ENCODE results near the gene C9orf78. TPM values are rescaled to one million over a fixed set of nuclear protein-coding genes. Genes with fewer than 3 reads are reported as not detected.

Gene C9orf78
- total RNA-seq, 4 donors from 2014 or later = 32.7 to 71.9 (median 43.7) TPM

GRCh38 chr9:129852579-129852978 is 17.5 kb upstream of the C9orf78 start:
- TF ChIP-seq CTCF (IDR thresholded peaks at IDR 0.05) (no peak), POLR2A (IDR thresholded peaks at IDR 0.05) (no peak), EP300 (IDR thresholded peaks at IDR 0.05) (no peak), POLR2AphosphoS5 (IDR thresholded peaks at IDR 0.05) (no peak)
- Histone ChIP-seq H3K36me3 (peaks cover 70% of the 10 kb centered on the region), H3K9me3 (no peaks in the 10 kb centered on the region), H3K4me3 (no peak overlapping the region), H3K27me3 (no peaks in the 10 kb centered on the region), H3K27ac (no peak overlapping the region), H3K4me1 (no peaks in the 10 kb centered on the region)
- no peak for DNase-seq (ENCODE audit: low spot score in 2 of 2)
- 65% methylated on average over 4 of the region's 5 CpGs for WGBS

GRCh38 chr9:129851821-129852220 is 16.7 kb upstream of the C9orf78 start:
- Histone ChIP-seq H3K36me3 (peaks cover 63% of the 10 kb centered on the region), H3K4me1 (peaks cover 2% of the 10 kb centered on the region), H3K4me3 (no peak overlapping the region), H3K27ac (no peak overlapping the region), H3K9me3 (no peaks in the 10 kb centered on the region), H3K27me3 (no peaks in the 10 kb centered on the region)
- WGBS = 90% methylated on average over 5 of the region's 5 CpGs
- DNase-seq (ENCODE audit: low spot score in 2 of 2) = no peak
- TF ChIP-seq EP300 (IDR thresholded peaks at IDR 0.05) (no peak), POLR2A (IDR thresholded peaks at IDR 0.05) (no peak), POLR2AphosphoS5 (IDR thresholded peaks at IDR 0.05) (no peak), CTCF (IDR thresholded peaks at IDR 0.05) (no peak)

GRCh38 chr9:129850821-129851550 is 15.9 kb upstream of the C9orf78 start:
- no peaks in the 10 kb centered on the region for H3K9me3 ChIP-seq
- no peak for DNase-seq (ENCODE audit: low spot score in 2 of 2)
- TF ChIP-seq CTCF (IDR thresholded peaks at IDR 0.05) (no peak), POLR2AphosphoS5 (IDR thresholded peaks at IDR 0.05) (no peak), POLR2A (IDR thresholded peaks at IDR 0.05) (no peak), EP300 (IDR thresholded peaks at IDR 0.05) (no peak)
- 82% methylated on average over 6 of the region's 6 CpGs for WGBS
- peaks cover 54% of the 10 kb centered on the region for H3K36me3 ChIP-seq
- no peak overlapping the region for H3K4me3 ChIP-seq
- H3K27me3 ChIP-seq = no peaks in the 10 kb centered on the region
- no peak overlapping the region for H3K27ac ChIP-seq
- peaks cover 4% of the 10 kb centered on the region for H3K4me1 ChIP-seq

- WGBS = 93% methylated on average over 6 of the region's 6 CpGs
- no peak overlapping the region for H3K27ac ChIP-seq
- H3K4me3 ChIP-seq = no peak overlapping the region
- no peak for DNase-seq (ENCODE audit: low spot score in 2 of 2)
- TF ChIP-seq POLR2AphosphoS5 (IDR thresholded peaks at IDR 0.05) (no peak), POLR2A (IDR thresholded peaks at IDR 0.05) (no peak), EP300 (IDR thresholded peaks at IDR 0.05) (no peak), CTCF (IDR thresholded peaks at IDR 0.05) (no peak)
- H3K9me3 ChIP-seq = no peaks in the 10 kb centered on the region
- peaks cover 4% of the 10 kb centered on the region for H3K4me1 ChIP-seq
- no peaks in the 10 kb centered on the region for H3K27me3 ChIP-seq
- H3K36me3 ChIP-seq = peaks cover 48% of the 10 kb centered on the region
Measured at GRCh38 chr9:129849901-129850300, 14.8 kb upstream of the C9orf78 start.

- Histone ChIP-seq H3K4me1 (peaks cover 4% of the 10 kb centered on the region), H3K27me3 (no peaks in the 10 kb centered on the region), H3K27ac (no peak overlapping the region), H3K9me3 (no peaks in the 10 kb centered on the region), H3K36me3 (peaks cover 39% of the 10 kb centered on the region), H3K4me3 (no peak overlapping the region)
- WGBS = 47% methylated on average over 1 of the region's 4 CpGs
- TF ChIP-seq EP300 (IDR thresholded peaks at IDR 0.05) (no peak), POLR2A (IDR thresholded peaks at IDR 0.05) (no peak), POLR2AphosphoS5 (IDR thresholded peaks at IDR 0.05) (no peak), CTCF (IDR thresholded peaks at IDR 0.05) (no peak)
- DNase-seq (ENCODE audit: low spot score in 2 of 2) = no peak
Measured at GRCh38 chr9:129848712-129849441, 13.8 kb upstream of the C9orf78 start.

All from suprapubic skin (tissue), 4 donors.